Measurements from ENCODE around the gene HOXD8. TPM values are rescaled to one million over a fixed set of nuclear protein-coding genes. Genes with fewer than 3 reads are reported as not detected.

HOXD8 gene
- total and polyA plus RNA-seq, 2 of the 8 experiments (the other 6 are each of a cell fraction or from before 2014, with no cell fraction given): not detected

- TF ChIP-seq CREB1 (IDR thresholded peaks at IDR 0.05) (no peak), SP4 (IDR thresholded peaks at IDR 0.05; ENCODE audit: low read length) (no peak), SIRT6 (IDR thresholded peaks at IDR 0.05; ENCODE audit: low read length) (no peak), RFX5 (IDR thresholded peaks at IDR 0.05; ENCODE audit: borderline replicate concordance, low read depth, low read length) (no peak), SIX5 (IDR thresholded peaks at IDR 0.05; ENCODE audit: low read depth, low read length) (no peak), EZH2 (IDR thresholded peaks at IDR 0.05; ENCODE audit: low read depth, low read length, severe bottlenecking) (peak; percentile 30), CBX8 (IDR thresholded peaks at IDR 0.05; ENCODE audit: borderline replicate concordance, low read depth, low read length) (no peak), RBBP5 (IDR thresholded peaks at IDR 0.05; ENCODE audit: borderline replicate concordance, low read depth, low read length) (0 out of 2 replicates have a peak, but pooled peaks have one; percentile 43), EP300 (IDR thresholded peaks at IDR 0.05; ENCODE audit: borderline replicate concordance in 1 of 2, low read depth in 2 of 2, low read length in 2 of 2) (no peak), SUZ12 (IDR thresholded peaks at IDR 0.05; ENCODE audit: low read length) (peak; percentile 55), SIN3A (conservative IDR thresholded peaks at IDR 0.05 in 1 of 2, IDR thresholded peaks at IDR 0.05 in 1 of 2; ENCODE audit: low read depth in 1 of 2, low read length in 2 of 2) (0 out of 4 replicates have a peak, but pooled peaks of 1 of the 2 experiments have one; percentile 37)
- TF ChIP-seq, protein P1, sequence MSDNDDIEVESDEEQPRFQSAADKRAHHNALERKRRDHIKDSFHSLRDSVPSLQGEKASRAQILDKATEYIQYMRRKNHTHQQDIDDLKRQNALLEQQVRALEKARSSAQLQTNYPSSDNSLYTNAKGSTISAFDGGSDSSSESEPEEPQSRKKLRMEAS (IDR thresholded peaks at IDR 0.05): peak; percentile 85
- TF ChIP-seq, protein P2, sequence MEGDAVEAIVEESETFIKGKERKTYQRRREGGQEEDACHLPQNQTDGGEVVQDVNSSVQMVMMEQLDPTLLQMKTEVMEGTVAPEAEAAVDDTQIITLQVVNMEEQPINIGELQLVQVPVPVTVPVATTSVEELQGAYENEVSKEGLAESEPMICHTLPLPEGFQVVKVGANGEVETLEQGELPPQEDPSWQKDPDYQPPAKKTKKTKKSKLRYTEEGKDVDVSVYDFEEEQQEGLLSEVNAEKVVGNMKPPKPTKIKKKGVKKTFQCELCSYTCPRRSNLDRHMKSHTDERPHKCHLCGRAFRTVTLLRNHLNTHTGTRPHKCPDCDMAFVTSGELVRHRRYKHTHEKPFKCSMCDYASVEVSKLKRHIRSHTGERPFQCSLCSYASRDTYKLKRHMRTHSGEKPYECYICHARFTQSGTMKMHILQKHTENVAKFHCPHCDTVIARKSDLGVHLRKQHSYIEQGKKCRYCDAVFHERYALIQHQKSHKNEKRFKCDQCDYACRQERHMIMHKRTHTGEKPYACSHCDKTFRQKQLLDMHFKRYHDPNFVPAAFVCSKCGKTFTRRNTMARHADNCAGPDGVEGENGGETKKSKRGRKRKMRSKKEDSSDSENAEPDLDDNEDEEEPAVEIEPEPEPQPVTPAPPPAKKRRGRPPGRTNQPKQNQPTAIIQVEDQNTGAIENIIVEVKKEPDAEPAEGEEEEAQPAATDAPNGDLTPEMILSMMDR (IDR thresholded peaks at IDR 0.05; ENCODE audit: control extremely low read depth in 1 of 3, insufficient read depth in 1 of 3, low read depth in 1 of 3, low read length in 3 of 3): peak; percentile 84 to 96 (median 93)
- TF ChIP-seq, protein P3, sequence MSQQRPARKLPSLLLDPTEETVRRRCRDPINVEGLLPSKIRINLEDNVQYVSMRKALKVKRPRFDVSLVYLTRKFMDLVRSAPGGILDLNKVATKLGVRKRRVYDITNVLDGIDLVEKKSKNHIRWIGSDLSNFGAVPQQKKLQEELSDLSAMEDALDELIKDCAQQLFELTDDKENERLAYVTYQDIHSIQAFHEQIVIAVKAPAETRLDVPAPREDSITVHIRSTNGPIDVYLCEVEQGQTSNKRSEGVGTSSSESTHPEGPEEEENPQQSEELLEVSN (IDR thresholded peaks at IDR 0.05): peak; percentile 98
Observed at GRCh38 chr2:176140513-176141317, 11.2 kb downstream of the HOXD8 start (continued).
